T-helper 22 cell (primary cell): Measurements from ENCODE around the gene PGAM5.

Experiments used
- DNase-seq: peaks from one replicate; pipeline ENCODE4 v3.0.0-alpha.2; 2020; ENCODE audit warnings: low read depth

PGAM5 gene

DNA sequence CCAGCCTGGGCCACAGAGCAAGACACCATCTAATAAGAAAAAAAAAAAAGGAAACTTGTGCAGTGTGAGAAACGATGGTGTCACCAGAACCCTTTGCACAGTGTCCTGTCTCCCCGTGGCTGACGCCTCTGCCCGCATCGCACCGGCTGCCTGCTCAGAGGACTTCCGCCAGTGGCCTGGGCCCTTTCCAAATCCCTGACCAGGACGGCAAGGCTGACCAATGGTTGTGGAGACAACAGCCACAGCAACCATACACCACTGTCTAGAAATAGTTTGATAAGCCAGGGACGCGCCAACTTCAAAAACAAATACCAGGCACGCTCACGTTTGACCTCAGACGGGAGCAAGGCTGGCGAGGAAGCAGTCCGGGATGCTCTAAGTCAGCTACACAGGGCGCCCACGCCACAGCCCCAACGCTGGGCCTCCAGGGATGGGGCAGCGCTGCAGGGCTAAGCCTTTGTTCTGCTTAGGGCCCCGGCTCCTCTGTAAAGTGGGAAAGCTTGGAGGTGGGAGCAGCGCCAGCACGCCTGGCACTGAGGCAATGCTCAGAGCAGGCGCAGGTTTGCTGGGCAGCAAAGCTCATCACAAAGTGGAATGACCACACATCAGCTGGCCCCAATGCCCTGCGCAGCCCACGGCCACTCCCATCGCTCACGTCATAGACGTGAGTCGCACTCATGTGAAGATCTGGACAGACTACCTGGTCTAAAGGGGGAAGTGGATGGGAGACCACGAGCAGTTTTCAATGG lies 12.5 kb downstream of the PGAM5 start:
- DNase-seq: no peak

DNA sequence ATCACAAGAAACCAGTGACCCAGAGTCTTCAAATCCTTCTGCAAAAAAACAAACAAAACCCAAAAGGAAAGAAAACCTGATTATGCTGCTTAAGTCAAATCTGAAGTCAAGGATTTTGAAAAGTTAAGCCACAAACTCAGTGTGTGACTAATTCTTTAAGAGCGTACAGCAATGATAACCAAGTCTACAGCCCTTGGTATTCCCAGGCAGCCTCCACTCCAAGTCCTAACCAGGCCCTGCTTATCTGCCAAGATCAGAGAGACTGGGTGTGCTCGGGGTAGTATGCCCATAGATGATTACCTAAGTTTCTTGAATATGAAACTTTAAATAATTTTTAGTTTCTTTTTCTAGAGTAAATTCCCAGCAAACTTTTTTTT lies 13.1 kb downstream of the PGAM5 start:
- DNase-seq: no peak

DNA sequence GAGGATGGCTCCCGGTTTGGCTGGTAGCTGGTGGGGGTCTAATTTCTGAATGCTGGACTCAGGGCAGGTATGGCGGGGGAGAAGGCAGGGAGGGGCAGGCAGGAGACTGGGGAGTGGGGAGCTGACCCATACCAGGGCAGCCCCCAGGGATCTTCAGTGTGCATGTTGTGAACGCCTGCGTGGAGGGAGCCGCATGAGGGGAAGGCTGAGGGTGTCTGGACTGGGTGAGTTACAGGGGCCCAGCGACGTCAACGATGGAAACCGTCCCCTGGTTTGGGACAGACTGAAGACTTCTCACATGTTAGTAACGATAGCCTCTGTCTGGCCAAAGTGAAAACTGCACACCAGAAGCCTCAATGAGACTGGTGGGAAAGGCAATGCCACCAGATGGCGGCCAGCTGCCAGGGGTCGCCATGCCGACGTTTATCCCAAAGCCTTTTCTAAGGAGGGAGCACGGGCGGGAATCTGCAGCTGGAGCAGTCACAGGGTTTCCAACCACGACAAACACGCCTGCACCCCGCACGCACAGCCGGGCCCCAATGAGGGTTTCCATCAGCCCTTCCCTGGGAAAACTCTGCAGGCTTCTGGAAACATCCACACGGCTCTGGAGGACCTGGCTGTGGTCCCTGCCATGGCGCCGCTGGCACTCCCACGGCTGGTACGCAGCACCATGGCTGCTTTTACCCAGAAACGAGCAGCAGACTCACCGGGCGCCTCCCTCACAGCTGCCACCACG lies 14.0 kb downstream of the PGAM5 start:
- DNase-seq: no peak

- no peak for DNase-seq
These were observed 15.7 kb downstream of the PGAM5 start for GRCh38 chr12:132726386-132726785.

DNA sequence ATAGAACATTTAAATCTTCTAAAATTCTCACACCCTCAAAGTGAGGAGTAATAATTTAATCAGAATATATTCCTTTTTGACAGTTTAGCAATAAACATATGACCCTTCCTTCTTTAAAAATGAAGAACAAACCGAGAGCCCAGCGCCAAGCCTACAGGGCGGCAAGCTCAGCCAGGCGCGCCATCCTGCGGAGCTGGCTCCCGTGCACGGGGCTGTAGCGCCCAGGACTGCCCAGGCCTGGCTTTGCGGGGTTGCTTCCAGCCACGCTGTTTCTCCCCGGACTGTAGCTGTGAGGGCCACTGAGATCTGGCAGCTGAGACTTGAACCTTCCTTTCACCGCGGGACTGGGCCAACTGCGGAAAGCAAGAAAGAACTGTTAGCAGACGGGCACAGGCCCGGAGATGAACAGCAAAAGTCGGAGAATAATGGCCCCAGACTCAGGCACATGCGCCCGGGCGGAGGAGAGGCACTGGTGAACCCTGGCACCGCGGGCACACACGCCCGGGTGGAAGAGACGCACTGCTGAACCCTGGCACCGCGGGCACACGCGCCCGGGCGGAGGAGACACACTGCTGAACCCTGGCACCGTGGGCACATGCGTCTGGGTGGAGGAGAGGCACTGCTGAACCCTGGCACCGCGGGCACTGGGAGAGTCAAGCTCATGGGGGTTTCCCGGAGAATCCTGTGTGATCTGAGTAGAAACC lies 16.6 kb downstream of the PGAM5 start:
- no peak for DNase-seq

DNA sequence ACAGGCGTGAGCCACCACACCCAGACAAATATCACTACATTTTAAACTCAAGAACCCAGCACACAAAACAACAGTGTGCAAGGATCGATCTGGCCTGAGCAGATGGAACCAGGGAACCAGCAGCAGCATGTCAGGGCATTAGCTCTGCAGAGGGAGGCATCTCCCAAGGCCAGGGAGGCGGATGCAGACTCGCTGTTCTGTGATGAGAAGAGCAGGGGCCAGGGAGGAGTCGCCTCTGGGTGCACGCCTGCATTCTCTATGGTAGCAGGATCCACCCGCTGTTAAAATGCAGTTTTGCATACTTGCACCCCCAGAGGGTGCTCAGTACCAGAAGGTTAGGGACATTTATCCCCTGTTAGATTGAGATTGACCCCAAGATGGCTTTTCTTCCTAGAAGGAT lies 17.9 kb downstream of the PGAM5 start:
- DNase-seq: no peak

DNA sequence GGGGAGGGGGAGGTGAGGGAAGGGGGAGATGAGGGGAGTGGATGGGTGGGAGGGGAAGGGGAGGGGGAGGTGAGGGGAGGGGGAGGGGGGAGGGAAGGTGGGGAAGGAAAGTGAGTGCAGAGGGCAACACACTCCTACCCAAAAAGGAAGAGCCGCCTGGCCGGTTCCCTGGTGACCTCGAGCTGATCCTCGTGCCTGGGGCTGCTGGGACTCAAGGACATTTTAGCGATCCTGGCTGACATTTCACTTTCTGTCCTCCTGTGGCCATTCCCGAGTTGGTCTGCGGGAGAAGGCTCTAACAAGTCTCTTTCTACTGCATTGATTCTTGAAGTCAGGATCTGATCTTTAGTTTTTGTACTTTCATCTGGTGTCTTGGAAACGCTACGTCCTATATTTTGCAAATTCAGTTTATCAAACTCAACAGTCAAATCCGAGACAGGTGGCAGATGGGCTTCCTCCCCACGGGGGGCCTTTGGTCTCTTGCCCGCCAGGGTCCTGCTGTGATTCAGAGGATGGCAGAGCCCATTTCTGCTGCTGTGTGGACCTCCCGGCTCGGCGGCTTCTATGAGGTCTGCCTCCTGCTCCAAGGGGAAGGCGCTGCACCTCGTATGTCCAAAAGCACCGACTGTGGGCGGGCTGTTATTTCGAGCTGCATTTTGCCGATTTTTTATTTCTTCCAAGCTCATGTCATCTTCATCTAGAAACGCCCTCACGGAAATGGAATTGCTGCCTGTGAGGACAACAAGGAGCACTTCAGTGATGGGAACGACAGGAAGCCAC lies 19.1 kb downstream of the PGAM5 start:
- DNase-seq: no peak

DNA sequence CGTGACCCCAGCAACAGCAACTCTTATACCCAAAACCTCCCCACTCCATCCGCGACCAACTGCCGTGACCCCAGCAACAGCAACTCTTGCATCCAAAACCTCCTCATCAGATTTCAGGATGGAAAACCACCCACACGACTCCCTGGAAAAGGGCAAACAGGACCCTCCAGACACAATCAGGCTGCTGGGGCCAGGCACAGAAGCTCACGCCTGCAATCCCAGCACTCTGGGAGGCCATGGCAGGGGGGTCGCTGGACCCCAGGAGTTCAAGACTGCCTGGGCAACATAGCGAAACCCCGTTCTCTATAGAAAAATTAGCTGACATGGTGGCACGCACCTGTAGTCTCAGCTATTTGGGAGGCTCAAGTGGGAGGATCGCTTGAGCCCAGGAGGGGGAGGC lies 19.7 kb downstream of the PGAM5 start:
- DNase-seq: no peak

DNA sequence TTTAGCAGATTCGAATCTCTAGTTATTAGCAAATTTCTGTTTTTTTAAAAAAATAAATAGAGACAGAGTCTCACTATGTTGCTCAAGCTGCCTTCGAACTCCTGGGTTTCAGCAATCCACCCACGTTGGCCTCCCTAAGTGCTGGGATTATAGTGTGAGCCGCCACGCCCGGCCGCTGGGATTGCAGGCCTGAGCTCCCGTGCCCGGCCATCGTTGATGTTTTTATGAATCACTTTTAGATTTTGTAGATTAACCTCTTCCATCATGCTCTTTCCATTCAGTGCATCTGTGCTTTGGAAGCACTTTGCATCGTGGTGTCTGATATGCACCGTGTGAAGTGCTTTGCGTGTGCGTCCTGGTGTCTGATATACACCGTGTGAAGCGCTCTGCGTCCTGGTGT lies 20.9 kb downstream of the PGAM5 start:
- no peak for DNase-seq

GRCh38 chr12:132734206-132734605 lies 23.6 kb downstream of the PGAM5 start:
- DNase-seq: no peak

DNA sequence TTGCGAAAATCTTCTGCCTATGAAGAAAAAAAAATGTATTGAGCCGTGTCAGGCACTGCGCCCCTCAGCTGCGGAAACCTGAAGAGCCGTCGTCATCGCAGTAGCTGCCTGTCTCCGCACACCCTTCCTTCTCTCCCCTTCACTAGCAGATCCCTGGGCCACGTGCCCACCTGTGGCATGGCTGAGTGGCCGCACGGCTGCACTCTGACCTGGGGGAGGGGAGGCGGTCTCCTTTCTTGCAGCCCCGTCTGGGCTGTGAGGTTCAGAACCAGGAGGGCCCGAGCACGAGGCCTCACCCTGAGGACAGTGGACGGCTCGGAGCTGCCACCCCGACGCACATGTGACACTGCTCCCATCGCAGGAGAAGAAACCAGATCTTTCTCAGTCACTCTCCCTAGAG lies 24.9 kb downstream of the PGAM5 start:
- no peak for DNase-seq

DNA sequence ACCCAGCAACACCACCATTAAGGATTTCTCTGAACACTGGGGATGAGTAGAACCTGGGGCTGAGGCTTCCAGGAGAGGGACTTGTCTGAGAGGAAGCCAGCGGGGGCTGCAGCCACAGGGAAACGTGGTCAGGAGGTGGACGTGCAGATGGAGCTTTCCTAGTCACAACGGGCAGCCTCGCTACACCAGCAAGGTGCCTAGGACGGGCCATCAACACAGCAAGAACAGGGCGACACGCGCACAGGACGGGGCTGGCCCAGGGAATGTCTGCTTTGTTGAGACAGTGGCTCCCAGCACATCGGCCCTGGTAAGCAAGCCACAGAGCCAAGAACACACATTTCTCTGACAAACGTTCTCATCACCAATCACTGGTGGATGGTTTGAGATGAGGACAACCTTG lies 25.7 kb downstream of the PGAM5 start:
- no peak for DNase-seq

DNA sequence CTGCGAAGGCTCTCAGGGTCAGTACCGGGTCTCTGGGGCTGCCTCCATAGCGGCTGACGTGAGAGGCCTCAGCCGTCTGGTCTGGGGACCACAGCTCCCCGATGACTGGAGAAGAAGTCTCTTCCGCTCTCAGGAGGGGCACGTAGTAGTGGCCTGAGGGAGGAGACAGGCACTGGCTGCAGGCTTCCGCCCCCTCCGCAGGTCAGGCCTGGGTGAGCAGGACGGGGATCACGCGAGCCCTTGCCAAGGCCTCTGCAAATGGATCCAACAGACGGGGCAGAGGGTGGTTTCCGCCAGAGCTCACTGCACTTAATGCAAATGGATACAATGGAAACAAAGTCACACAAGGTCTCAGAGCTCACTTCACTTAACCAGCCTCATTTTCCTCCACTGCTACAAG lies 26.3 kb downstream of the PGAM5 start:
- DNase-seq: no peak

GRCh38 chr12:132739600-132740312 lies 29.1 kb downstream of the PGAM5 start:
- no peak for DNase-seq

- DNase-seq: no peak
These were observed 29.6 kb downstream of the PGAM5 start for GRCh38 chr12:132740313-132740646.

- no peak for DNase-seq
These were observed 30.0 kb downstream of the PGAM5 start for GRCh38 chr12:132740652-132741051.

- no peak for DNase-seq
These were observed 31.0 kb downstream of the PGAM5 start for GRCh38 chr12:132741620-132742019.

- no peak for DNase-seq
These were observed 33.2 kb downstream of the PGAM5 start for GRCh38 chr12:132743831-132744230.

GRCh38 chr12:132746613-132747012 lies 36.0 kb downstream of the PGAM5 start:
- DNase-seq: no peak

DNA sequence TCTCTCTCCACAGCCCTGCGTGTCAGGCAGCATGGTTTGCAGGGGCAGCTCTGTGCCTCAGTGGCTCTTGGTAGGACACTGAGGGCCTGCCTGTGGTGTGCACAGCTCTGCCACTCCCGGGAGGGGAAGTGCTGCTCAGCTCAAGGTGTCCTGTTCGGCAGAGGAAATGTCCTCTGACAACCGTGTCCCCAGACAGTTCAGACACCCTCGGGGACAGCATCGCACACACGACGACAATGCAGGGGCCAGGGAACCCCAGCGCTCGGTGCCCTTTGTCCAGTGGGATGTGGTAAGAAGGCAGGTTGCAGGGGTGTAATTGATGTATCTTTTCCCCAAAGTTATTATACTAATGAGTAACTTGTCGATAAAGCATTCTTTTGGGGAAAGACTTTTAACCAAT lies 36.8 kb downstream of the PGAM5 start:
- no peak for DNase-seq

DNA sequence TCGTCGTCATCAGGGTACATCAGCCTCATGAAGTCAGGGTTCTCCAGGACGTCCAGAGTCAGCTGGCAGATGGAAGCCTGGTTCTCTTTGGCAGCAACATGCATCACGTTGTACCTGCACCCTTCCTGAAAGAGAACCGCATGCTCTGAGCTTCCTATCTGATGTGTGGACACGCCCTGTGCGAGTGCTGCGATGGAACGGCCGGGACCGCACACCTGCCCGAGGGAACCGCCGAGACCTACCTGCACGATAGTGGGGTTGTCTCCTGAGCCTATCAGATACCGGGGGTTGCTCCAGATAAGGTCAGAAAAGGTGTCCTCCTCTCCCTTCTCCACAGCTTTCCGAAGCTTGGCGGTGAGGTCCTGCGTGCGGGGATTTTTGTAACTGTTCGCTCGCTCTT lies 37.3 kb downstream of the PGAM5 start:
- no peak for DNase-seq

GRCh38 chr12:132748319-132748718 lies 37.7 kb downstream of the PGAM5 start:
- DNase-seq: no peak
